Neutrophil (primary cell): ENCODE measurements around the gene FGF22.

Experiments used
- H3K27ac ChIP-seq: fragments of 200-600 bp; sonication (generic); 2 replicates; pipeline ENCODE4 v1.5.1; 2016; ENCODE audit warnings: mild to moderate bottlenecking, moderate library complexity
- H3K27me3 ChIP-seq: fragments of 200-600 bp; sonication (generic); 2 replicates; pipeline ENCODE4 v1.6.0; 2016; ENCODE audit warnings: mild to moderate bottlenecking
- H3K36me3 ChIP-seq: fragments of 200-600 bp; sonication (generic); 2 replicates; pipeline ENCODE4 v1.5.1; 2017
- H3K4me1 ChIP-seq, 2 experiments: fragments of 200-600 bp in 1 of 2; sonication (generic) in 1 of 2; 1 replicate in 1 of 2; 2 replicates in 1 of 2; pipeline versions ENCODE4 v1.5.1 to v1.6.1; 2013 to 2016; ENCODE audit warnings: low read depth in 1 of 2, low read length in 1 of 2, mild to moderate bottlenecking in 1 of 2, moderate library complexity in 1 of 2; ENCODE audit not compliant: control insufficient read depth in 1 of 2, insufficient read depth in 1 of 2
- H3K4me3 ChIP-seq, 2 experiments: fragments of 200-600 bp in 1 of 2; sonication (generic) in 1 of 2; 1 replicate in 1 of 2; 2 replicates in 1 of 2; pipeline ENCODE4 v1.5.1; 2013 to 2016; ENCODE audit warnings: low read depth in 1 of 2, low read length in 1 of 2, mild to moderate bottlenecking in 1 of 2, moderate library complexity in 1 of 2
- H3K9me3 ChIP-seq: fragments of 200-600 bp; sonication (generic); 2 replicates; pipeline ENCODE4 v1.5.1; 2016
- TF ChIP-seq, protein P1 (sequence below): fragments of 200-600 bp; sonication (generic); IDR thresholded peaks from 2 replicates; pipeline ENCODE4 v1.5.1; 2016; ENCODE audit warnings: antibody characterized with exemption

FGF22 gene

GRCh38 chr19:638906-639252 lies 800 bp upstream of the FGF22 start:
- H3K4me3 ChIP-seq, result peak overlapping the region in 1 of 2 experiments; percentile 29
- H3K27me3 ChIP-seq, result peaks cover 48% of the 10 kb centered on the region
- TF ChIP-seq, protein P1, sequence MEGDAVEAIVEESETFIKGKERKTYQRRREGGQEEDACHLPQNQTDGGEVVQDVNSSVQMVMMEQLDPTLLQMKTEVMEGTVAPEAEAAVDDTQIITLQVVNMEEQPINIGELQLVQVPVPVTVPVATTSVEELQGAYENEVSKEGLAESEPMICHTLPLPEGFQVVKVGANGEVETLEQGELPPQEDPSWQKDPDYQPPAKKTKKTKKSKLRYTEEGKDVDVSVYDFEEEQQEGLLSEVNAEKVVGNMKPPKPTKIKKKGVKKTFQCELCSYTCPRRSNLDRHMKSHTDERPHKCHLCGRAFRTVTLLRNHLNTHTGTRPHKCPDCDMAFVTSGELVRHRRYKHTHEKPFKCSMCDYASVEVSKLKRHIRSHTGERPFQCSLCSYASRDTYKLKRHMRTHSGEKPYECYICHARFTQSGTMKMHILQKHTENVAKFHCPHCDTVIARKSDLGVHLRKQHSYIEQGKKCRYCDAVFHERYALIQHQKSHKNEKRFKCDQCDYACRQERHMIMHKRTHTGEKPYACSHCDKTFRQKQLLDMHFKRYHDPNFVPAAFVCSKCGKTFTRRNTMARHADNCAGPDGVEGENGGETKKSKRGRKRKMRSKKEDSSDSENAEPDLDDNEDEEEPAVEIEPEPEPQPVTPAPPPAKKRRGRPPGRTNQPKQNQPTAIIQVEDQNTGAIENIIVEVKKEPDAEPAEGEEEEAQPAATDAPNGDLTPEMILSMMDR, result no peak

GRCh38 chr19:640161-640558 lies 481 bp downstream of the FGF22 start:
- Histone ChIP-seq H3K27ac (no peak overlapping the region), H3K4me3 (no peak overlapping the region), H3K4me1 (peaks cover 4 to 7% of the 10 kb centered on the region in 2 experiments), H3K27me3 (peaks cover 48% of the 10 kb centered on the region), H3K9me3 (no peaks in the 10 kb centered on the region), H3K36me3 (peaks cover 9% of the 10 kb centered on the region)
- TF ChIP-seq, protein P1, result no peak

More at GRCh38 chr19:638906-639252, 800 bp upstream of the FGF22 start:
- Histone ChIP-seq H3K36me3 (no peaks in the 10 kb centered on the region), H3K9me3 (no peaks in the 10 kb centered on the region), H3K27ac (no peak overlapping the region), H3K4me1 (peaks cover 9 to 12% of the 10 kb centered on the region in 2 experiments)

GRCh38 chr19:640606-641189 lies 1.0 kb downstream of the FGF22 start:
- no peak overlapping the region for H3K27ac ChIP-seq
- H3K36me3 ChIP-seq, result peaks cover 13% of the 10 kb centered on the region
- H3K27me3 ChIP-seq, result peaks cover 48% of the 10 kb centered on the region
- TF ChIP-seq, protein P1, result no peak
- H3K9me3 ChIP-seq, result no peaks in the 10 kb centered on the region
- peaks cover 4 to 7% of the 10 kb centered on the region in 2 experiments for H3K4me1 ChIP-seq
- H3K4me3 ChIP-seq, result no peak overlapping the region

DNA sequence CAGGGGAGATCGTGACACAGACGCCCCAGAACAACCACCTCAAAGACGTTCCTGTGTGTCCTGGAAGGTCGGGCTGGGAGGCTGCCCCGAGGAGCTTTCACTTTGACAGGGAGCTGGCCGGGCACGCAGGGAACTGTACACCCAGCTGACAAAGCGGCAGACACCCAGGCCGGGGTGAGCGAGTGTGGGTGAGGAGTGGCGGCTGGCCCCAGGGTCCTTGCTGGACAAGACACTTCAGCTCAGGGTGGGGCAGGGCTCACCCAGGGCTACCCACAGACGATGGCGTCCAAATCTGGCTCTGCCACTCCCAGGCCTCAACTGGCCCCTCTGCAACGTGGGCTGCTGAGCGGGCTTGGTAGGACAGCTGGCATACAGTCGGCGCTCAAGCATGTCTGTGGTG lies 2.0 kb downstream of the FGF22 start:
- peaks cover 4 to 7% of the 10 kb centered on the region in 2 experiments for H3K4me1 ChIP-seq
- H3K9me3 ChIP-seq, result no peaks in the 10 kb centered on the region
- no peak overlapping the region for H3K27ac ChIP-seq
- H3K27me3 ChIP-seq, result peaks cover 44% of the 10 kb centered on the region
- H3K36me3 ChIP-seq, result peaks cover 23% of the 10 kb centered on the region
- H3K4me3 ChIP-seq, result no peak overlapping the region
- TF ChIP-seq, protein P1, result no peak

DNA sequence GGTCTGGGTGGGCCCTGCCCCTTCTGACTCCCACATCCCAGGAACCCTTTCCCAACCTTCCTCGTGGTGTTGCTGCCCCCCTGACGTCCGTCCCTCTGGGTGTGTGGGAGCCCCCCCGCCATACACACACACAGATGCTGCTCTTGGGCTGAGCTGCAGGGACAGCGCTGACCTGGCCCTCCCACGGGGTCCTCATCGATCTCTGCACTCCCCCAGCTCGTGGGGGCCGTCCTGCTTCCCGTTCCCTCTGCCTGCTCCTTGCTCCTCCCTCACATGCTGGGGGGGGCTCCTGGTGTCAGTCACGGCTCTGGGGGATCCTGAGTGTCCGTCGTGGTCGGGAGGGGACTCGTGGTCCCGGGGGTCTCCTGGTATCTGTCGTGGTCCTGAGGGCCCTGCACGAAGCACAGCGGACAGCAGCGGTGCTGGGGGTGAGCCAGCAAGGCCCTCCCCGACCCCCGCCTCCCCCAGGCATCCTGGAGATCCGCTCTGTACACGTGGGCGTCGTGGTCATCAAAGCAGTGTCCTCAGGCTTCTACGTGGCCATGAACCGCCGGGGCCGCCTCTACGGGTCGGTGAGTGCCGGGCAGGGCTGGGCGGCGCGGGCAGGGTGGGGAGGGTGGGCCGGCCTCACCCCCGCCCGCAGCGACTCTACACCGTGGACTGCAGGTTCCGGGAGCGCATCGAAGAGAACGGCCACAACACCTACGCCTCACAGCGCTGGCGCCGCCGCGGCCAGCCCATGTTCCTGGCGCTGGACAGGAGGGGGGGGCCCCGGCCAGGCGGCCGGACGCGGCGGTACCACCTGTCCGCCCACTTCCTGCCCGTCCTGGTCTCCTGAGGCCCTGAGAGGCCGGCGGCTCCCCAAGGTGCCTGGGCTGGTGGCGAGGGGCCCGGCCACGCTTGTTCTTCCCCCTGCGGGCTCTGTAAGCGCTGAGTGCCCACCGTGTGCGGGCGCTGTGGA lies 3.4 kb downstream of the FGF22 start:
- H3K9me3 ChIP-seq, result no peaks in the 10 kb centered on the region
- peaks cover 31% of the 10 kb centered on the region for H3K27me3 ChIP-seq
- H3K4me1 ChIP-seq, result peaks cover 4 to 7% of the 10 kb centered on the region in 2 experiments
- TF ChIP-seq, protein P1, result no peak
- no peak overlapping the region for H3K27ac ChIP-seq
- H3K36me3 ChIP-seq, result peaks cover 36% of the 10 kb centered on the region
- no peak overlapping the region for H3K4me3 ChIP-seq
